Ishikawa (cell line): Measurements from ENCODE around the gene PRKCE.

Experiments
- CEBPB ChIP-seq: IDR thresholded peaks from 2 replicates; pipeline ENCODE4 v1.6.1; 2012
- CREB1 ChIP-seq: IDR thresholded peaks from 2 replicates; pipeline ENCODE4 v1.6.1; 2012; ENCODE audit warnings: low read depth
- EGR1 ChIP-seq: IDR thresholded peaks from 2 replicates; pipeline ENCODE4 v1.6.1; 2012
- EP300 ChIP-seq: IDR thresholded peaks from 2 replicates; pipeline ENCODE4 v1.6.1; 2012; ENCODE audit warnings: borderline replicate concordance
- FOXM1 ChIP-seq: IDR thresholded peaks from 2 replicates; pipeline ENCODE4 v1.6.1; 2012; ENCODE audit warnings: low read depth, borderline replicate concordance
- NFIC ChIP-seq: IDR thresholded peaks from 2 replicates; pipeline ENCODE4 v1.6.1; 2012
- RAD21 ChIP-seq: IDR thresholded peaks from 2 replicates; pipeline ENCODE4 v1.6.1; 2012; ENCODE audit warnings: low read depth
- REST ChIP-seq: IDR thresholded peaks from 2 replicates; pipeline ENCODE4 v1.6.1; 2012; ENCODE audit warnings: low read depth, mild to moderate bottlenecking
- TAF1 ChIP-seq: IDR thresholded peaks from 2 replicates; pipeline ENCODE4 v1.6.1; 2012; ENCODE audit warnings: low read depth, mild to moderate bottlenecking
- TCF12 ChIP-seq: IDR thresholded peaks from 2 replicates; pipeline ENCODE4 v1.6.1; 2012; ENCODE audit warnings: low read depth
- TEAD4 ChIP-seq: IDR thresholded peaks from 2 replicates; pipeline ENCODE4 v1.6.1; 2012
- USF1 ChIP-seq: IDR thresholded peaks from 2 replicates; pipeline ENCODE4 v1.6.1; 2012
- YY1 ChIP-seq: IDR thresholded peaks from 2 replicates; pipeline ENCODE4 v1.6.1; 2012; ENCODE audit warnings: low read depth
- ZBTB7A ChIP-seq: IDR thresholded peaks from 2 replicates; pipeline ENCODE4 v1.6.1; 2012; ENCODE audit warnings: low read depth
- TF ChIP-seq, protein P1 (sequence below): IDR thresholded peaks from 2 replicates; pipeline ENCODE4 v1.6.1; 2012

PRKCE gene

DNA sequence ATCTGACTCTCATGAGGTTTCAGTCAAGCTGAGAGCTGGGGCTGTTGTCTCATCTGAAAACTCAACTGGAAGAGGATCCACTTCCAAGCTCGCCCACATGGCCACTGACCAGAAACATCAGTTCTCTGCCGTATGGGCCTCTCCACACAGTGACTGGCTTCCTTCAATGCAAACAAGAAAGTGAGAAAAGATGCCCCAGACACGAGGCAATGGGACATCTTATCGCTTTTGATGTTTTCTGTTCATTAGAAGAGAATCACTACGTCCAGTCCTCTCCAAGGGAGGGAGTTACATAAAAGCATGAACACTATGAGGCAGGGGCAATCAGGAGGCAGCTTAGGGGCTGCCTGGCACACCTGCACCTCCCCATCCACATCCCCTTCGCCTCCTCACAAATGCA is 338.7 kb downstream of the PRKCE start:
- no peak for TF ChIP-seq TEAD4
- TF ChIP-seq TCF12 = no peak
- no peak for TF ChIP-seq ZBTB7A
- TF ChIP-seq FOXM1 = no peak
- TF ChIP-seq, protein P1, sequence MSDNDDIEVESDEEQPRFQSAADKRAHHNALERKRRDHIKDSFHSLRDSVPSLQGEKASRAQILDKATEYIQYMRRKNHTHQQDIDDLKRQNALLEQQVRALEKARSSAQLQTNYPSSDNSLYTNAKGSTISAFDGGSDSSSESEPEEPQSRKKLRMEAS = no peak
- no peak for TF ChIP-seq NFIC
- no peak for TF ChIP-seq YY1

DNA sequence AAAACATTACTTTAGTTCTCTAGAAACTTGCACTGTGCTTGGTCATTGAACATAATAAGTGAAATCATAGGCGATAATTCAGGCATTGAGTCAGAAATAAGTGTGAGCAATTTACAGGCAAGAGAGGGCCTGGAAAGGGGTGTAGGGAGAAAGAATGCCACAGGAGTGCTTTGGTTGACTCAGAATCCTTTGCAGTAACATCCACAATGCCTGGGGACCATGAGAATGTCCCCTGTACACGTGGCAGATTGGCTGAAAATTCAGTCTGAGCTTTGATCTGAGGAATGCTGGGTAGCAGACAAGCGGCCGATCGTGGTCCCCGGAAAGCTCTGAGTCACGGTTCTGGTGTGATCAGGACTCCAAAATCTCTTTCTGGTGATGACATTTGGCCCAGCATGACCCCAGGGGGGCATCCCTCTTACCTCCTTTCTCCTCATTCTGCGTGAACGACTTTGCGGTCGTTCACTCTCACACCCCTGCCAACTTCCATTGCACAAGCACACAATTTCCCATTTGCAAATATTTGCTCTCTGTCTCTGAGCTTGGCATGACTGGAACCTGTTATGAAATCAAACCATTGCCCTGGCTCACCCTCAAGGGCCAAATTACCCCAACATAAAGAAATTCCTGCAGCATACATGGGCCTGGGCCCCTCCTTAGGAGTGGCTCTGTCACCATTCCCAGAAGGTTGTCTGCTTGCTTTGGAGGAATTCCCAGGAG is 340.7 kb downstream of the PRKCE start:
- no peak for TF ChIP-seq REST
- TF ChIP-seq CEBPB = peak; percentile 64
- no peak for TF ChIP-seq ZBTB7A
- 0 out of 2 replicates have a peak, but pooled peaks have one; percentile 11 for TF ChIP-seq TEAD4
- TF ChIP-seq TCF12 = no peak
- TF ChIP-seq TAF1 = no peak
- TF ChIP-seq, protein P1 = no peak; the same call in 1 of the 2 replicates
- TF ChIP-seq EP300 = peak; percentile 58; the same call in 1 of the 2 replicates
- no peak for TF ChIP-seq YY1
- TF ChIP-seq CREB1 = no peak
- no peak for TF ChIP-seq USF1
- no peak for TF ChIP-seq RAD21
- TF ChIP-seq NFIC = no peak; the same call in 1 of the 2 replicates
- no peak for TF ChIP-seq FOXM1
- TF ChIP-seq EGR1 = no peak

- no peak for TF ChIP-seq REST
These were observed 341.4 kb downstream of the PRKCE start for GRCh38 chr2:45992741-45993475.

- TF ChIP-seq, protein P1 = no peak
- peak; percentile 74 for TF ChIP-seq RAD21
These were observed 342.1 kb downstream of the PRKCE start for GRCh38 chr2:45993476-45993991.

DNA sequence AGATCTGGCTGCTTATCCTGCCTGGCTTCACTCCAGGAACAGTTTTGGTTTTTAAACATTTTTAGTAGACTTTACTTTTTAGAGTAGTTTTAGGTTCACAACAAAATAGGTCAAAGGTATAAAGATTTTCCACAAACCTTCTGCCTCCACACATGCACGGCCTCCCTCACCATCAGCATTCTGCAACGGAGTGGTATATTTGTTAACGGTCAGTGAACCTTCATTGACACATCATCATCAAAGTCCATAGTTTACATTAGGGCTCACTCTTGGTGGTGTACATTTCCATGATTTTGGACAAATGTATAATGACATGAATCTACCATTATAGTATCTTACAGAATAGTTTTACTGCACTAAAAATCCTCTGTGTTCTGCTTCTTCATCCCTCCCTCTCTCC is 342.6 kb downstream of the PRKCE start:
- TF ChIP-seq YY1 (no peak), FOXM1 (no peak), TCF12 (no peak), EP300 (no peak), REST (no peak), CEBPB (no peak), CREB1 (no peak), USF1 (no peak), RAD21 (no peak), EGR1 (no peak), TEAD4 (no peak), TAF1 (no peak), ZBTB7A (no peak), NFIC (no peak)
- TF ChIP-seq, protein P1 = no peak
